Mucosa of stomach (tissue), 1 donor: ENCODE results near the gene STARD13.

ENCODE experiments used
- H3K27me3 ChIP-seq: one replicate; pipeline ENCODE4 v1.7.0; 2013; ENCODE audit warnings: mild to moderate bottlenecking, low read length; ENCODE audit not compliant: control insufficient read depth, insufficient read depth
- H3K36me3 ChIP-seq: one replicate; pipeline ENCODE4 v1.7.0; 2013; ENCODE audit warnings: low read length; ENCODE audit not compliant: control insufficient read depth, insufficient read depth
- H3K4me1 ChIP-seq: one replicate; pipeline ENCODE4 v1.7.0; 2013; ENCODE audit warnings: mild to moderate bottlenecking, low read length; ENCODE audit not compliant: control insufficient read depth, insufficient read depth
- H3K4me3 ChIP-seq: one replicate; pipeline ENCODE4 v1.7.0; 2013; ENCODE audit warnings: low read length
- H3K9ac ChIP-seq: one replicate; pipeline ENCODE4 v1.7.0; 2013; ENCODE audit warnings: mild to moderate bottlenecking, low read length, moderate library complexity
- H3K9me3 ChIP-seq: one replicate; pipeline ENCODE4 v1.7.0; 2013; ENCODE audit warnings: mild to moderate bottlenecking, low read length, moderate library complexity; ENCODE audit not compliant: control insufficient read depth
- donor health status: Pancreatic carcinoma.

The STARD13 gene

DNA sequence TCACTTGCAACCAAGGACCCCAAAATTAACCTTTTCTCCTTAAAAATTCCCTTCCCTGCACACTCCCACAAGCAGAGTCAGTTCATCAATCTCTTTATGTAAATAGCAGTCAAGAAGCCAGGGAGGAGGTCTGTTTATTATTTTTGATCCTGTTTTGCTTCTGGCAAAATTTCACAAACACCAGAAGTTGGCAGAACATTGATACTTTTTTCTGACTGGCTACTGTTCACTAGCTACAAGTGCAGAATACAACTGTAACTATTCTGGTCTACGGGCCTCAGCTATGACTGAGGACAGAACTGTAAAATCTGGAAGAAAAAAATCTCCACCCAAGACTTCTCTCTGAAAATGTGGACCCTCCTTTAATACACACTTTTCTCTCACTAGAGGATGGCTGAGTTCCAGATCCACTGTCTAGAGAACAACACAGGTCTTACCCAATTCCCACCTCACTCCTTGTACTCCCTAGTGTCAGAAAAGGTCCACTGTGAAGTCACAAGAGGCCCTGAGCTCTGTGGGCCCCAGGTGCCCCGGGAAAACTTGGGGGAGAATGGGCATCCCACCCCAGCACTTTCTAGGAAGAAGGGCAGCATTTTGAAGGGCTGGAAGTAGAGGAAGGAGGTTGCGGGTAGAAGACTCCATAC lies 14.5 kb downstream of the STARD13 start:
- Histone ChIP-seq H3K4me3 (no peak overlapping the region), H3K36me3 (no peaks in the 10 kb centered on the region), H3K9me3 (no peaks in the 10 kb centered on the region), H3K27me3 (no peaks in the 10 kb centered on the region), H3K4me1 (peaks cover 58% of the 10 kb centered on the region), H3K9ac (no peak overlapping the region)

- no peak overlapping the region for H3K4me3 ChIP-seq
- H3K9ac ChIP-seq = no peak overlapping the region
- no peaks in the 10 kb centered on the region for H3K36me3 ChIP-seq
- H3K27me3 ChIP-seq = no peaks in the 10 kb centered on the region
- peaks cover 60% of the 10 kb centered on the region for H3K4me1 ChIP-seq
- H3K9me3 ChIP-seq = no peaks in the 10 kb centered on the region
These were observed 19.9 kb downstream of the STARD13 start for GRCh38 chr13:33265607-33266006.

GRCh38 chr13:33265133-33265532 lies 20.4 kb downstream of the STARD13 start:
- Histone ChIP-seq H3K27me3 (no peaks in the 10 kb centered on the region), H3K4me1 (peaks cover 58% of the 10 kb centered on the region), H3K36me3 (no peaks in the 10 kb centered on the region), H3K9me3 (no peaks in the 10 kb centered on the region), H3K9ac (no peak overlapping the region), H3K4me3 (no peak overlapping the region)

GRCh38 chr13:33264620-33264978 lies 21.0 kb downstream of the STARD13 start:
- Histone ChIP-seq H3K4me3 (no peak overlapping the region), H3K36me3 (no peaks in the 10 kb centered on the region), H3K9me3 (no peaks in the 10 kb centered on the region), H3K4me1 (peaks cover 58% of the 10 kb centered on the region), H3K9ac (no peak overlapping the region), H3K27me3 (no peaks in the 10 kb centered on the region)

GRCh38 chr13:33263976-33264619 lies 21.5 kb downstream of the STARD13 start:
- Histone ChIP-seq H3K4me1 (peaks cover 53% of the 10 kb centered on the region), H3K36me3 (no peaks in the 10 kb centered on the region), H3K9me3 (no peaks in the 10 kb centered on the region), H3K27me3 (no peaks in the 10 kb centered on the region), H3K9ac (no peak overlapping the region), H3K4me3 (no peak overlapping the region)

GRCh38 chr13:33263484-33263883 lies 22.1 kb downstream of the STARD13 start:
- H3K9me3 ChIP-seq = no peaks in the 10 kb centered on the region
- peaks cover 53% of the 10 kb centered on the region for H3K4me1 ChIP-seq
- no peaks in the 10 kb centered on the region for H3K36me3 ChIP-seq
- no peak overlapping the region for H3K4me3 ChIP-seq
- H3K27me3 ChIP-seq = no peaks in the 10 kb centered on the region
- H3K9ac ChIP-seq = no peak overlapping the region

GRCh38 chr13:33262997-33263396 lies 22.6 kb downstream of the STARD13 start:
- Histone ChIP-seq H3K9ac (no peak overlapping the region), H3K27me3 (no peaks in the 10 kb centered on the region), H3K36me3 (no peaks in the 10 kb centered on the region), H3K4me3 (no peak overlapping the region), H3K9me3 (no peaks in the 10 kb centered on the region), H3K4me1 (peaks cover 48% of the 10 kb centered on the region)

GRCh38 chr13:33262594-33262993 lies 23.0 kb downstream of the STARD13 start:
- H3K4me1 ChIP-seq = peaks cover 44% of the 10 kb centered on the region
- H3K9ac ChIP-seq = no peak overlapping the region
- H3K4me3 ChIP-seq = no peak overlapping the region
- H3K27me3 ChIP-seq = no peaks in the 10 kb centered on the region
- H3K36me3 ChIP-seq = no peaks in the 10 kb centered on the region
- no peaks in the 10 kb centered on the region for H3K9me3 ChIP-seq

DNA sequence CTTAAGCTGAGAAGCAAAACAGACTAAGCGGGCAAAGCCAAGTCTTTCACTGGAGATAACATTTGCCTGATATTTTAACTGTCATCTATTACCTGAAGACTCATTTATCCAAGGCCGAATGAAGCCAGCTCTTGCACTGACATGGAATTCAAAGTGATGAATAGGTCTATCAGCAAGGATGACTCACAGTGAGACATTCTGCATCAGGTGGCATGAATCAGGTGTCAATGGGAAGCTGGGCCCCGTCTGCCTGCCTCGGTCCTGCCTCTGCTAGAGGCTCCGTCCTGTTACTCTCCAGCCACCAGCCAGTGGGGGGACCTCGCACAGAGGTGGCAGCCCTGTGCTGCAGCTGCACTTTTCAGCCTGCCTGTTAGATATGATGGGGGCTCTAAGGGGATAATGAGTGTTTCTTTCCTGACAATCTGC lies 23.5 kb downstream of the STARD13 start:
- Histone ChIP-seq H3K4me3 (no peak overlapping the region), H3K36me3 (no peaks in the 10 kb centered on the region), H3K9ac (no peak overlapping the region), H3K9me3 (no peaks in the 10 kb centered on the region), H3K27me3 (no peaks in the 10 kb centered on the region), H3K4me1 (peaks cover 40% of the 10 kb centered on the region)

DNA sequence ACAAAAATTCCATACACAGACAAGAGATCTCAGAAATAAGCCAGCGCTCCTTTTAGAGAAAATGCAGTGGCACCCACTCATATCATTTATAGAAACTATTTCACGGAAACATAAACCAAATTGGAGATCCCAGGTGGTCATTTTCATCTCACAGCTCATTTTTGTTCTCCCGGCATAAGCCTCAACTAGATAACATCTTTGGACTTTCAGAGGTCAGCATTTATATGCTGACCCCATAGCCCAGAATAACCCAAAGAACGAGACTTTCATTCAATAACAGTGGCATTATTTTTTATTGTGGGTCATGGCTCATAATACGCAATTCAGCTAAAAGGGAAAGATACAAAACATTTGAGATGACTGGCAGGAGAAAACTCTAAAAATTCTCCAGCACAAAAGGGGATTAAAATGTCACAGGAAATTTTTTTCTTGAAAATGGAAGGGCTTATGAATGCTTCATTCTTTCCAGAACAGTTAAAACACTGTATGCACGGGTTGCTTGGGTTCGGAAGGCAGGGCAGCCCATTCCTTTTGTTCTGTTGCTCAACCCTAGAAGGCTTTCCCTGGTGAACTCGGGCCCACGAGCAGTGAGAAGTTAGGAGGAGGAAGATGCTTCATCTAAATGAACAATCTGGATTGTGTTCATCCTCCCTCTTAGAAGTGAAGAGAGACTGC lies 24.0 kb downstream of the STARD13 start:
- H3K36me3 ChIP-seq = no peaks in the 10 kb centered on the region
- H3K9me3 ChIP-seq = no peaks in the 10 kb centered on the region
- peaks cover 37% of the 10 kb centered on the region for H3K4me1 ChIP-seq
- no peak overlapping the region for H3K4me3 ChIP-seq
- no peaks in the 10 kb centered on the region for H3K27me3 ChIP-seq
- H3K9ac ChIP-seq = no peak overlapping the region

DNA sequence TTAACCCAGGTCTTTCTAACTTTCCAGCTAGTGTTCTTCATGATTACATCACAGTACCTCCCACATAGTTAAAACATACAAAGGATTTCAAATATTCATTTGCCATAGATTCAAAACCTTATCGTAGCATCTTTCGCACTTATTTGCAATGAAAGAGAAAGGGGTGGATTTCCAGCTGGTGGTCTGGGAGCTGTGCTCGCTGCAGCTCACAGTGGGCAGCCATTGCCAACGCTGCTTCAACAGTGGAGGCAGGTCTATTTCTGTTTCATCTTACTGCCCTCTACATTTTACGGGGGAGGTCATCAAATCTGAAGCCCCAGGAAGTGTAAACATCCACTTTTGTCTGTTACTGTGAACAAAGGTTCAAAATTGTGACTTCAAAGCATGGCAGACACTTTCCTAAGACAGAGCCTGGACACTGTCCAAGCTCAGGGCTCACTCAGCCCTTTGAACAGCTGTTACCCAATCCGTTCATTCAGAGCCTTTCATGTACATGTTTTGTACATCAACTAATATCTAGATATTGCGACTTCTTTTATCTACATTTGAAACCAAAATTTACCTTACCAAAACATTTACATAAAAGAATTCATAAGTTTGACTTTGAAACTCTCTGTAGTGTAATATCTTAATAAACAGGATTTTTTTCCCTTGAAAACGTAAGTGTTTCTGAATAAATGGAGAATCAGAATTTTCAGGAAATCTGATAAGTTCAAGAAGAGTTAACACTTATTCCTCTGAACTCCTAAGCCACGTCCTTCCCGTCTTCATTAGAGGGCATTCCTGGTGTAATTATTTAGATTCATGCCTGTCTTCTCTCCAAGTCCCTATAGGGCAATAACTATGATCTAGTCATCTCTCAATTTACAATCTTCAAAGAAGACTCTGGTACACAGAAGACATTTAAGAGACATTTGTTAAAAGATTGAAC lies 25.1 kb downstream of the STARD13 start:
- Histone ChIP-seq H3K9ac (no peak overlapping the region), H3K4me1 (peaks cover 31% of the 10 kb centered on the region), H3K9me3 (no peaks in the 10 kb centered on the region), H3K27me3 (no peaks in the 10 kb centered on the region), H3K36me3 (no peaks in the 10 kb centered on the region), H3K4me3 (no peak overlapping the region)

- H3K9me3 ChIP-seq = no peaks in the 10 kb centered on the region
- peaks cover 25% of the 10 kb centered on the region for H3K4me1 ChIP-seq
- H3K36me3 ChIP-seq = no peaks in the 10 kb centered on the region
- H3K9ac ChIP-seq = no peak overlapping the region
- H3K27me3 ChIP-seq = no peaks in the 10 kb centered on the region
- H3K4me3 ChIP-seq = no peak overlapping the region
These were observed 26.3 kb downstream of the STARD13 start for GRCh38 chr13:33259296-33259695.
